Measurements from ENCODE around the gene NPHP4.

The NPHP4 gene

DNA sequence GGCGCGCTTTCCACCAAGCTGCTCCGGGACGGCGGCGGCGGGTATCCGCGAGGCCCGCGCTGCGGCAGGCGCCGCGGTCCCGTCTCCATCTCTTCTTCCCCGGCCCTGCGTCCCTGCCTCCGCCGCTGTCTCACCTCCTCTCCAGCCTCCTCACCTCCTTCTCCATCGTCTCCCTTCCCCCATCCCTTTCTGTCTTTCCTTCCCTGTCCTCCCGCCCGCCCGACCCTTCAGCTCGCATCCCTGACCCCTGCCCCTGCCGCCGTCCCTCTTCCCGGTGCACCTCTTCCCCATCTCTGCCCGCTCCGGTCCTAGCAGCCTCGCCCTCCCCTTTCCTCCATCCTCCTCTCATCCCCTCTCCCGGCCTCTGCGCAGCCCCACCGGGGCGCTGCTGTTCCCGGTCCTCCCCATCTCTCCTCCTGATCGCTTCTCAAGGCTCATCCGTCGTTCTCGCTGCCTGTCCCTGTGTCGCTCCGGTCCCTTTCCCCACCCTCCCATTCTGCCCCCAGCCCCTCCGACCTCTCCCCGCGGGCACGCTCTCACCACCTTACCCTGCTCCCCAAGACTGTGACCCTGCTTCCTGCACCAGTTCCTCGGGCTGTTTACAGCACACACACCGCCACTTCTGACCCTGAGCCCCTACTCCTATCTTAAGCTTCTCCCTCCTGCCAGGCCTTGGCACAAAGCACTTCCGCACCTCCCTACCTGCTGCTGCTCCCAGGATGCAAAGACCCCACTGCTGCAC lies 760 bp upstream of the NPHP4 start:
- Histone ChIP-seq H3K9ac (no peak overlapping the region), H2AFZ (peak overlapping the region; percentile 74), H3K9me3 (ENCODE audit: control insufficient read depth, low read length) (no peaks in the 10 kb centered on the region)

DNA sequence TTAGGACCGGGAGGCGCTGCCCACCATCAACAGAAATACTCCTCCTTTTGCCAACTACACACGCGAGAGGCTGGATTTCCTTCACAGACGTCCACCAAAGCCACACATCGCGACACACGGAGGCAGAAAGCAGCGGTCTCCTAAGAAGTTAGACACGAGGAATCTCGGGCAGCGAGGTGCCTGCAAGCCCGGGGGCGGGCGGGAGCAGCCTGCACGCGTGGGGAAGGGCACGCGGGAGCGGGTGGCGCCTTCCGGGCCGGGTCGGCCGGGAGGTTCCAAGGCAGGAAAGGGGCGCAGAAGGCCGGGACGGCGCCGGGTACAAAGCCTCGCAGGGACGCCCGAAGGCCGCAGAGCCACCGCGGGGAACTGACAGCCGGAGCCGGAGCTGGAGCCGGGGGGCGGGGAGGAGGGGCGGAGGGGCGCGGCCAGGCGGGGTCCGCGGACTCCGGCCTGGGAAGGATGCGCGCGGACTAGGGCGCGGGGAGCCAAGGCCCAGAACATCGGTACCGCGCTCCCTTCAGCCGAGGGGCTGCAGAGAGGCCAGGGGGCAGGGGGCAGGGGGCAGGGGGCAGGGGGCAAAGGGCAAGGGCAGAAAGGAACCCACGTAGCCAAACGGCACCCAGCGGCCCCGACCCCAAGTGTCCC lies 722 bp downstream of the NPHP4 start:
- no peaks in the 10 kb centered on the region for H3K27me3 ChIP-seq (ENCODE audit: control insufficient read depth, insufficient read depth, low read length)
- peak overlapping the region; percentile 80 for H2AFZ ChIP-seq
- no peaks in the 10 kb centered on the region for H3K36me3 ChIP-seq (ENCODE audit: control insufficient read depth, insufficient read depth, low read length)
- H3K9ac ChIP-seq: no peak overlapping the region
- TF ChIP-seq, protein P1, sequence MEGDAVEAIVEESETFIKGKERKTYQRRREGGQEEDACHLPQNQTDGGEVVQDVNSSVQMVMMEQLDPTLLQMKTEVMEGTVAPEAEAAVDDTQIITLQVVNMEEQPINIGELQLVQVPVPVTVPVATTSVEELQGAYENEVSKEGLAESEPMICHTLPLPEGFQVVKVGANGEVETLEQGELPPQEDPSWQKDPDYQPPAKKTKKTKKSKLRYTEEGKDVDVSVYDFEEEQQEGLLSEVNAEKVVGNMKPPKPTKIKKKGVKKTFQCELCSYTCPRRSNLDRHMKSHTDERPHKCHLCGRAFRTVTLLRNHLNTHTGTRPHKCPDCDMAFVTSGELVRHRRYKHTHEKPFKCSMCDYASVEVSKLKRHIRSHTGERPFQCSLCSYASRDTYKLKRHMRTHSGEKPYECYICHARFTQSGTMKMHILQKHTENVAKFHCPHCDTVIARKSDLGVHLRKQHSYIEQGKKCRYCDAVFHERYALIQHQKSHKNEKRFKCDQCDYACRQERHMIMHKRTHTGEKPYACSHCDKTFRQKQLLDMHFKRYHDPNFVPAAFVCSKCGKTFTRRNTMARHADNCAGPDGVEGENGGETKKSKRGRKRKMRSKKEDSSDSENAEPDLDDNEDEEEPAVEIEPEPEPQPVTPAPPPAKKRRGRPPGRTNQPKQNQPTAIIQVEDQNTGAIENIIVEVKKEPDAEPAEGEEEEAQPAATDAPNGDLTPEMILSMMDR (IDR thresholded peaks at IDR 0.05): no peak
- H3K79me2 ChIP-seq: no peaks in the 10 kb centered on the region
- peak overlapping the region; percentile 59 for H3K27ac ChIP-seq
- H3K4me3 ChIP-seq (ENCODE audit: low read depth, low read length): peak overlapping the region; percentile 91
- H3K9me3 ChIP-seq (ENCODE audit: control insufficient read depth, low read length): no peaks in the 10 kb centered on the region
- H3K4me2 ChIP-seq (ENCODE audit: low read length): peak overlapping the region; percentile 85
- no peaks in the 10 kb centered on the region for H3K4me1 ChIP-seq

More for the DNA sequence above, 760 bp upstream of the NPHP4 start:
- H3K4me1 ChIP-seq: no peaks in the 10 kb centered on the region
- TF ChIP-seq, protein P1 (IDR thresholded peaks at IDR 0.05): no peak
- H3K79me2 ChIP-seq: no peaks in the 10 kb centered on the region
- peak overlapping the region; percentile 91 for H3K4me3 ChIP-seq (ENCODE audit: low read depth, low read length)
- no peak overlapping the region for H3K27ac ChIP-seq
- peak overlapping the region; percentile 67 for H3K4me2 ChIP-seq (ENCODE audit: low read length)
- H3K27me3 ChIP-seq (ENCODE audit: control insufficient read depth, insufficient read depth, low read length): no peaks in the 10 kb centered on the region
- no peaks in the 10 kb centered on the region for H3K36me3 ChIP-seq (ENCODE audit: control insufficient read depth, insufficient read depth, low read length)

DNA sequence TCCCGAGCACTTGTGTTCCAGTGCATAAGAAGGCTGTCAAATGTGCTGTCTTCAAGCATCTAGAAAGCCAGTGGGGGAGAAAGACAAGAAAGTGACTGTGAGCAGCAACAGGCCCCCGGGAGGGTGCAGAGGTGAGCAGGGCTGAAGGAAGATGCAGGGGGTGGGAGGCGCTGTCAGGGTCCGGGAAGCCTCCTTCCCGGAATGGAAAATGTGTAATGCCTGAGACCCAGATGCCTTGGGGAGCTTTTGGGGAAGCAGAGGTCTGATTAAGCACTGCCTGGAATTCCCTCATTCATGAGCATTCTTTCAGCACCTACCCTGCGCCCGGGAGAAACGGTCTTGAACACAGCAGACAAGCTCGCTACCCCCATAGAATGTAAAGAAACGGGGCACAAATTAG lies 1.3 kb downstream of the NPHP4 start:
- Histone ChIP-seq H3K27ac (no peak overlapping the region), H3K4me1 (no peaks in the 10 kb centered on the region), H2AFZ (peak overlapping the region; percentile 80), H3K4me3 (ENCODE audit: low read depth, low read length) (peak overlapping the region; percentile 53), H3K9me3 (ENCODE audit: control insufficient read depth, low read length) (no peaks in the 10 kb centered on the region), H3K27me3 (ENCODE audit: control insufficient read depth, insufficient read depth, low read length) (no peaks in the 10 kb centered on the region), H3K79me2 (no peaks in the 10 kb centered on the region), H3K4me2 (ENCODE audit: low read length) (peak overlapping the region; percentile 85), H3K36me3 (ENCODE audit: control insufficient read depth, insufficient read depth, low read length) (no peaks in the 10 kb centered on the region), H3K9ac (no peak overlapping the region)
- TF ChIP-seq, protein P1 (IDR thresholded peaks at IDR 0.05): no peak

DNA sequence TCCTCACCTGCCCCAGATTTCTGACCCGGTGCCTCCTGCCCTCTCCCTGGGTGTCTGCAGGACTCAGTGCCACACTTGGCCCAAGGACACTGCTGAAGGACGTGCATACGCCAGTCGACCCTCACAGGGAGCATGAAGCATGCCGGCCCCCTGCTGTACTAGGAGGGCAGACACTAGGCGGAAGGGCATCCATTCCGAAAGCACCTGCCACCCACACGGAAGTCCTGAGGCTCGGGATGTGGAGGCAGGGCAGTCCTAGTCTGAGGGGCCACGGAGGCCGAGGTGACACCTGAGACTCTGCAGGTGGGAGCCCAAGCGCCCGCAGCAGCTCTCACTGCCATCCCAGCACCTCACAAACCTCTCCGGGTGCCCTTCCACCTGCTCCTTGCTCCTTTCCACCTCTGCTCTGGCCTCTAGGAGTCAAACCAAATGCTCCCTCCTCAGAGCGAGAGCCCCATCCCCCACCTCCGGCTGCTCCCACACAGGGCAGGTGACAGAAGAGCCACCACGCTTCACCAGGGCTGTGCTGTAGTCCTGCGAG lies 2.4 kb downstream of the NPHP4 start:
- Histone ChIP-seq H3K4me3 (ENCODE audit: low read depth, low read length) (no peak overlapping the region), H3K9ac (no peak overlapping the region), H3K79me2 (no peaks in the 10 kb centered on the region)

More for the DNA sequence above, 2.4 kb downstream of the NPHP4 start:
- Histone ChIP-seq H3K4me1 (no peaks in the 10 kb centered on the region), H3K9me3 (ENCODE audit: control insufficient read depth, low read length) (no peaks in the 10 kb centered on the region), H2AFZ (no peak overlapping the region), H3K36me3 (ENCODE audit: control insufficient read depth, insufficient read depth, low read length) (no peaks in the 10 kb centered on the region), H3K27ac (no peak overlapping the region), H3K27me3 (ENCODE audit: control insufficient read depth, insufficient read depth, low read length) (no peaks in the 10 kb centered on the region), H3K4me2 (ENCODE audit: low read length) (no peak overlapping the region)
- TF ChIP-seq, protein P1 (IDR thresholded peaks at IDR 0.05): no peak
